SK-N-MC (cell line): ENCODE results near the gene KAT8.

ENCODE experiments used
- EZH2 ChIP-seq: fragments of 200-600 bp; sonication (generic); IDR thresholded peaks from one replicate; pipeline ENCODE4 v1.6.1; 2017; ENCODE audit warnings: antibody characterized with exemption
- POLR2AphosphoS5 ChIP-seq: IDR thresholded peaks from 2 replicates; pipeline ENCODE4 v1.6.1; 2012; ENCODE audit warnings: mild to moderate bottlenecking, low read depth, low read length, borderline replicate concordance

GRCh38 chr16:31073142-31073969 is 44.1 kb upstream of the KAT8 start:
- no peak for TF ChIP-seq EZH2
- TF ChIP-seq POLR2AphosphoS5, result no peak; the same call in 1 of the 2 replicates
